HepG2 (cell line): Measurements from ENCODE around the gene MSTO1. TPM values are rescaled to one million over a fixed set of nuclear protein-coding genes. Genes with fewer than 3 reads are reported as not detected.
"Not testable (repeated sequence)": the region's sequence is repeated elsewhere in the genome, so short reads cannot be mapped to it uniquely, and the experiment has no call there.

ENCODE experiments used
- ATAC-seq: fragments of 200-7000 bp; cut with Tn5 transposase; 3 replicates; pipeline ENCODE4 v1.9.1; 2020; ENCODE audit warnings: mild to moderate bottlenecking, moderate library complexity
- BruUV-seq: library from RNA; stranded (reverse); fragments of 400-500 nt; replicated peaks from 2 replicates; lab custom pipeline; 2021; lab: Mats Ljungman, UMichigan
- CTCF ChIA-PET: fragments of 300-600 bp; formaldehyde crosslinking; extraction: SDS; loops from one replicate; lab custom pipeline; 2021; ENCODE audit warnings: low total read pairs, inconsistent platforms, low intra/inter-chr PET ratio; lab: Yijun Ruan, JAX
- POLR2A ChIA-PET: fragments of 350-600 bp; sonication (Branson Sonifier 250); formaldehyde crosslinking; loops from one replicate; lab custom pipeline; 2020; ENCODE audit warnings: antibody characterized with exemption, inconsistent platforms; lab: Yijun Ruan, JAX
- DNase-seq: peaks from one replicate; pipeline ENCODE4 v3.0.0-alpha.2; 2015; ENCODE audit warnings: low spot score
- FAIRE-seq: peaks from 3 replicates; lab custom pipeline; 2011; peaks lifted over from hg19 to GRCh38; lab: Jason Lieb, UNC
- H2AFZ ChIP-seq: one replicate; pipeline ENCODE4 v1.6.1; 2011; ENCODE audit warnings: low read length, inconsistent platforms
- H3K27ac ChIP-seq: fragments of 300-600 bp; 3 replicates; pipeline ENCODE4 v1.8.0; 2011; ENCODE audit warnings: mixed run types, mild to moderate bottlenecking, mixed read lengths, low read length, inconsistent platforms; ENCODE audit not compliant: insufficient read depth; ENCODE audit errors: extremely low read length
- H3K27me3 ChIP-seq, 2 experiments: fragments of 200-600 bp in 1 of 2; 2 replicates in 1 of 2; 3 replicates in 1 of 2; pipeline versions ENCODE4 v1.6.0 to v1.8.0; 2011; ENCODE audit warnings: low read length in 2 of 2, mild to moderate bottlenecking in 2 of 2, moderate library complexity in 2 of 2, inconsistent platforms in 1 of 2; ENCODE audit not compliant: insufficient read depth in 2 of 2, control insufficient read depth in 1 of 2
- H3K36me3 ChIP-seq, 2 experiments: fragments of 200-600 bp in 1 of 2; replicated peaks in 1 of 2; 2 replicates in 1 of 2; 3 replicates in 1 of 2; pipeline versions ENCODE4 v1.5.1 to v1.8.0; 2011; ENCODE audit warnings: low read length in 2 of 2, inconsistent platforms in 1 of 2; ENCODE audit not compliant: insufficient read depth in 2 of 2, control insufficient read depth in 1 of 2
- H3K4me1 ChIP-seq: 2 replicates; pipeline ENCODE4 v1.5.1; 2012; ENCODE audit warnings: low read length, inconsistent platforms; ENCODE audit not compliant: insufficient read depth
- H3K4me2 ChIP-seq: 2 replicates; pipeline ENCODE4 v1.6.0; 2011; ENCODE audit warnings: low read depth, low read length, inconsistent platforms
- H3K4me3 ChIP-seq, 3 experiments: fragments of 200-600 bp in 1 of 3; sonication (generic), shearing (Covaris generic) in 1 of 3; replicated peaks in 1 of 3; 2 replicates each; pipeline ENCODE4 v1.5.1; 2011 to 2016; ENCODE audit warnings: low read length in 3 of 3, inconsistent platforms in 2 of 3, low read depth in 2 of 3, mild to moderate bottlenecking in 2 of 3, control low read depth in 1 of 3, mixed read lengths in 1 of 3; ENCODE audit not compliant: insufficient read depth in 1 of 3
- H3K79me2 ChIP-seq: one replicate; pipeline ENCODE4 v1.6.1; 2011; ENCODE audit warnings: low read length, inconsistent platforms; ENCODE audit not compliant: insufficient read depth
- H3K9ac ChIP-seq: 2 replicates; pipeline ENCODE4 v1.6.0; 2011; ENCODE audit warnings: mild to moderate bottlenecking, low read depth, low read length, inconsistent platforms; ENCODE audit not compliant: insufficient read depth
- H3K9me3 ChIP-seq: 2 replicates; pipeline ENCODE4 v1.5.1; 2012; ENCODE audit warnings: mild to moderate bottlenecking, low read length
- H4K20me1 ChIP-seq: 2 replicates; pipeline ENCODE4 v1.6.0; 2011; ENCODE audit warnings: inconsistent platforms, mild to moderate bottlenecking, low read length, moderate library complexity; ENCODE audit not compliant: insufficient read depth
- FOXK1 ChIP-seq: sonication (generic); formaldehyde crosslinking; IDR thresholded peaks from 2 replicates; pipeline ENCODE4 v1.4.0; 2020; ENCODE audit warnings: low read depth, missing genetic modification reagents, borderline replicate concordance
- MAF1 ChIP-seq: sonication (generic); formaldehyde crosslinking; IDR thresholded peaks from 2 replicates; pipeline ENCODE4 v1.5.0; 2020; ENCODE audit warnings: missing genetic modification reagents, borderline replicate concordance
- MAFK ChIP-seq, 2 experiments: IDR thresholded peaks in 1 of 2; conservative IDR thresholded peaks in 1 of 2; 2 replicates each; pipeline ENCODE4 v1.6.1; 2011; ENCODE audit warnings: improper control_type of control experiment in 2 of 2, low read length in 2 of 2
- MIER3 ChIP-seq: IDR thresholded peaks from 2 replicates; pipeline ENCODE4 v1.6.1; 2016; ENCODE audit warnings: missing compliant biosample characterization, borderline replicate concordance
- PRMT3 ChIP-seq: sonication (generic); formaldehyde crosslinking; IDR thresholded peaks from 2 replicates; pipeline ENCODE4 v1.8.1; 2022; ENCODE audit warnings: low read depth, mild to moderate bottlenecking, moderate library complexity, missing genetic modification reagents, borderline replicate concordance
- ZBTB8A ChIP-seq: sonication (generic); formaldehyde crosslinking; IDR thresholded peaks from 2 replicates; pipeline ENCODE4 v1.4.0; 2020; ENCODE audit warnings: mild to moderate bottlenecking, low read depth, missing genetic modification reagents, borderline replicate concordance
- ZNF3 ChIP-seq: IDR thresholded peaks from 2 replicates; pipeline ENCODE4 v1.7.0; 2017; ENCODE audit warnings: inconsistent platforms
- ZNF879 ChIP-seq: sonication (generic); formaldehyde crosslinking; IDR thresholded peaks from 2 replicates; pipeline ENCODE4 v1.8.1; 2023; ENCODE audit warnings: missing genetic modification reagents
- WGBS: methylation state at CpG from one replicate; pipeline ENCODE4 v1.1.6; 2017; ENCODE audit warnings: low lambda C conversion rate; 5-methylcytosine and 5-hydroxymethylcytosine counted together
- in situ Hi-C: cut with HindIII; loops from 2 replicates; pipeline ENCODE4 v1.10.0; 2017; ENCODE audit warnings: low pct_unique_long_range_greater_than_20kb; ENCODE audit not compliant: extremely low pct_ligation_motif_present
- intact Hi-C: fragments of 100-400 bp; cut with micrococcal nuclease; formaldehyde crosslinking; loops from one replicate; pipeline ENCODE4 v1.10.0; 2022; ENCODE audit not compliant: unreplicated experiment
- polyA plus RNA-seq, 8 experiments: library from polyadenylated mRNA; depleted of rRNA in 3 of 8; stranded (reverse) in 7 of 8; unstranded in 1 of 8; fragments of >200 nt; fragmentation: Illumina TruSeq in 4 of 8; extraction: Trizol in 4 of 8; gene quantifications; 2 replicates each; pipeline versions ENCODE4 v1.2.1 to v1.2.3, GENCODE V29; 2011 to 2016; ENCODE audit warnings: low read depth in 4 of 8, missing spikeins in 1 of 8, mixed read lengths in 1 of 8; ENCODE audit not compliant: insufficient read depth in 1 of 8
- total RNA-seq, 5 experiments: library from RNA; depleted of rRNA; stranded (reverse); fragments of >200 nt; fragmentation: Illumina TruSeq; extraction: Trizol; gene quantifications; 2 replicates each; pipeline ENCODE4 v1.2.3, GENCODE V29; 2016; ENCODE audit warnings: low read depth in 1 of 5

MSTO1 gene
- total and polyA plus RNA-seq, 2 of the 13 experiments (the other 11 are each of a cell fraction or from before 2014, with no cell fraction given), result 19.1 to 25.3 TPM

DNA sequence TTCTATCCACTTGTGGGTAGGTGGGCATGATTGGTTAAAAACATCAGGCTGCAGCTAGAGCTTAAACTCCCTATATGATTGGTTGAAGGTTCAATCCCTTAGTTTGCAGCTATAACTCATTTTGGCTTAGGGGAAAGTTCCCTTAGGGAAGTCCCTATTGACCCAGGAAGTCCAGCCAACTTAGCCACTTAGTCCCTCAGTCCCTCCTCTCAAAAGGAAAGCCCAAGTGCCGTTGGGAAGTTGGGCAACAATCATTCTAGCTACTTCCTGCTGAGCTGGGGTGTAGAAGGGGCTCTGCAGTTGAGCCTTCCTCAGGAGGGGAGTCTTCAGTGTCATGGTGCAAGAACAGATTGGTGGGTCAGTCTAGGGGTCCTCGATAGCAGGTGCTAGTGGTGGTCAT is 12.2 kb downstream of the MSTO1 start:
- Histone ChIP-seq H3K4me3 (no peak overlapping the region), H3K27me3 (no peaks in the 10 kb centered on the region), H3K4me1 (no peaks in the 10 kb centered on the region), H3K9ac (no peak overlapping the region), H3K9me3 (no peaks in the 10 kb centered on the region), H4K20me1 (no peaks in the 10 kb centered on the region), H3K79me2 (no peaks in the 10 kb centered on the region), H2AFZ (no peak overlapping the region), H3K4me2 (no peak overlapping the region), H3K27ac (no peak overlapping the region), H3K36me3 (no peaks in the 10 kb centered on the region)
- in situ Hi-C loops (no loop called here), intact Hi-C loops (no loop called here)
- CTCF ChIA-PET, result no interaction called here
- FAIRE-seq (no peak), DNase-seq (no peak), ATAC-seq (no peak)
- 3% methylated on average over 2 of the region's 2 CpGs for WGBS
- POLR2A ChIA-PET, result no interaction called here
- BruUV-seq, result no TSS peak
- no peak for TF ChIP-seq ZNF3 (CRISPR knock-in tag)
- no peak for TF ChIP-seq PRMT3 (CRISPR knock-in tag)
- TF ChIP-seq ZBTB8A (CRISPR knock-in tag), result no peak
- no peak for TF ChIP-seq FOXK1 (CRISPR knock-in tag)
- TF ChIP-seq MIER3 (CRISPR knock-in tag), result no peak

- Histone ChIP-seq H3K27ac (no peak overlapping the region), H3K27me3 (no peaks in the 10 kb centered on the region), H3K79me2 (no peaks in the 10 kb centered on the region), H3K9ac (no peak overlapping the region), H3K9me3 (no peaks in the 10 kb centered on the region), H3K4me1 (no peaks in the 10 kb centered on the region), H3K4me3 (no peak overlapping the region)
- POLR2A ChIA-PET, result no interaction called here
- no peak for DNase-seq
- no peak for FAIRE-seq
- 50% methylated on average over 1 of the region's 1 CpG for WGBS
- TF ChIP-seq MAFK (conservative IDR thresholded peaks at IDR 0.05 in 1 of 2, IDR thresholded peaks at IDR 0.05 in 1 of 2; ENCODE audit: low read length in 2 of 2), result peak in 1 of 2 experiments; percentile 24; a peak in 2 of 4 replicates
- TF ChIP-seq ZNF879 (CRISPR knock-in tag), result no peak
- no peak for TF ChIP-seq MAF1 (CRISPR knock-in tag)
- TF ChIP-seq, all 625 proteins: peak for 1
- in situ Hi-C loops, result no loop called here
- Histone ChIP-seq H3K36me3 (no peaks in the 10 kb centered on the region), H3K4me2 (no peak overlapping the region), H4K20me1 (no peaks in the 10 kb centered on the region), H2AFZ (no peak overlapping the region)
- CTCF ChIA-PET, result no interaction called here
- no TSS peak for BruUV-seq
- intact Hi-C loops, result no loop called here
- no peak for ATAC-seq
Observed at GRCh38 chr1:155623357-155623756, 13.3 kb downstream of the MSTO1 start.

DNA sequence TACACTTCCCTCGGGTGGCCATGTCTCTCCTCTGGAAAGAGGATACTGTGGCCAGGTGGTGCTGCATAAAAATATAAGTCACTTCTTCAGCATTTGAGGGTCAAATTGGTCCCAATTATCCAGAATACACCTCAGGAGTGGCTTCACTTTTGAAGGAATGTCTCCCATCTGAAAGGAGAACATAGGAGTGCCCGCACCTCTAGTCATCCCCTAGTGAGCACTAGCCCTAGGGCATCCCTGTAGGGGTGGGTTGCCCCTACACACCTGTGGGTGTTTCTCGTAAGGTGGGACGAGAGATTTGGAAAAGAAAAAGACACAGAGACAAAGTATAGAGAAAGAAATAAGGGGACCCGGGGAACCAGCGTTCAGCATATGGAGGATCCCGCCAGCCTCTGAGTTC is 16.4 kb downstream of the MSTO1 start:
- H2AFZ ChIP-seq, ATAC-seq, H3K9ac ChIP-seq, H3K79me2 ChIP-seq, in situ Hi-C loops, CTCF ChIA-PET, H3K4me2 ChIP-seq, H3K4me3 ChIP-seq, H3K36me3 ChIP-seq, H3K27ac ChIP-seq, DNase-seq, H3K9me3 ChIP-seq, H3K4me1 ChIP-seq, FAIRE-seq, BruUV-seq, H3K27me3 ChIP-seq, H4K20me1 ChIP-seq, POLR2A ChIA-PET, intact Hi-C loops: not testable (repeated sequence)
- WGBS, result 68% methylated on average over 4 of the region's 7 CpGs
